HepG2 (cell line): ENCODE measurements around the gene EGFR.

ENCODE experiments used
- IRF2 ChIP-seq: IDR thresholded peaks from 2 replicates; pipeline ENCODE4 v1.6.1; 2018; ENCODE audit warnings: missing genetic modification reagents, missing compliant biosample characterization
- POLR2A ChIP-seq, 2 experiments: IDR thresholded peaks; 2 replicates each; pipeline ENCODE4 v1.6.1; 2011; ENCODE audit warnings: low read depth in 2 of 2, low read length in 2 of 2, mild to moderate bottlenecking in 1 of 2, moderate library complexity in 1 of 2; ENCODE audit not compliant: insufficient read depth in 1 of 2
- POLR2AphosphoS5 ChIP-seq: IDR thresholded peaks from 2 replicates; pipeline ENCODE4 v1.6.1; 2012; ENCODE audit warnings: low read depth, low read length
- ZC3H13 ChIP-seq: sonication (generic); formaldehyde crosslinking; IDR thresholded peaks from 2 replicates; pipeline ENCODE4 v1.8.1; 2023; ENCODE audit warnings: mild to moderate bottlenecking, missing genetic modification reagents, moderate library complexity
- ZEB1 ChIP-seq: IDR thresholded peaks from 2 replicates; pipeline ENCODE4 v1.6.1; 2012; ENCODE audit warnings: mild to moderate bottlenecking, low read depth, inconsistent platforms; ENCODE audit not compliant: insufficient replicate concordance
- ZNF24 ChIP-seq: fragments of 450-650 bp; IDR thresholded peaks from 2 replicates; pipeline ENCODE4 v1.6.1; 2017; ENCODE audit warnings: antibody characterized with exemption, mild to moderate bottlenecking
- ZNF274 ChIP-seq: sonication (generic); formaldehyde crosslinking; IDR thresholded peaks from 2 replicates; pipeline ENCODE4 v1.5.1; 2020; ENCODE audit warnings: mild to moderate bottlenecking, missing genetic modification reagents
- ZZZ3 ChIP-seq: sonication (generic); formaldehyde crosslinking; IDR thresholded peaks from 2 replicates; pipeline ENCODE4 v1.4.0; 2020; ENCODE audit warnings: missing genetic modification reagents, mild to moderate bottlenecking, borderline replicate concordance
- TF ChIP-seq, protein P1 (sequence below): sonication (generic); formaldehyde crosslinking; IDR thresholded peaks from 2 replicates; pipeline ENCODE4 v1.5.0; 2020; ENCODE audit warnings: mild to moderate bottlenecking, missing genetic modification reagents, moderate library complexity
- TF ChIP-seq, protein P2 (sequence below): IDR thresholded peaks from 2 replicates; pipeline ENCODE4 v1.6.1; 2012; ENCODE audit warnings: inconsistent platforms
- TF ChIP-seq, protein P3 (sequence below): sonication (generic); formaldehyde crosslinking; IDR thresholded peaks from 2 replicates; pipeline ENCODE4 v1.4.0; 2020; ENCODE audit warnings: missing genetic modification reagents
- TF ChIP-seq, protein P4 (sequence below), 2 experiments: IDR thresholded peaks; 2 replicates each; pipeline ENCODE4 v1.6.1; 2011 to 2012; ENCODE audit warnings: low read length in 2 of 2, borderline replicate concordance in 1 of 2, low read depth in 1 of 2, mild to moderate bottlenecking in 1 of 2, moderate library complexity in 1 of 2

DNA sequence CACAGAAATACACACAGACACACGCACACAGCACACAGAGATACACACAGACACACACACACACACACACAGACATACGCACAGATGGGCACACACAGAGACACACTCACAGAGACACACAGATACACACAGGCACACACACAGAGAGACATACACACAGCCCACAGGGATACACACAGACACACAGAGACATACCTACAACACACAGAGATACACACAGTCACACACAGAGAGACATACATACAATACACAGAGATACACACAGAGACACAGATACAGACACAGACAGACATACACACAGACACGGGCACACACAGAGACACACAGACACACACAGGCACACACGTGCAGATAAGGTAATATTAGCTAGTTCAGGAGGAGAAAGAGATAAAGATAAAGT is 76.9 kb downstream of the EGFR start:
- TF ChIP-seq ZNF274 (CRISPR knock-in tag) = no peak
- TF ChIP-seq IRF2 (CRISPR knock-in tag) = no peak
- no peak for TF ChIP-seq ZEB1
- no peak for TF ChIP-seq ZC3H13 (CRISPR knock-in tag)
- TF ChIP-seq, protein P1, sequence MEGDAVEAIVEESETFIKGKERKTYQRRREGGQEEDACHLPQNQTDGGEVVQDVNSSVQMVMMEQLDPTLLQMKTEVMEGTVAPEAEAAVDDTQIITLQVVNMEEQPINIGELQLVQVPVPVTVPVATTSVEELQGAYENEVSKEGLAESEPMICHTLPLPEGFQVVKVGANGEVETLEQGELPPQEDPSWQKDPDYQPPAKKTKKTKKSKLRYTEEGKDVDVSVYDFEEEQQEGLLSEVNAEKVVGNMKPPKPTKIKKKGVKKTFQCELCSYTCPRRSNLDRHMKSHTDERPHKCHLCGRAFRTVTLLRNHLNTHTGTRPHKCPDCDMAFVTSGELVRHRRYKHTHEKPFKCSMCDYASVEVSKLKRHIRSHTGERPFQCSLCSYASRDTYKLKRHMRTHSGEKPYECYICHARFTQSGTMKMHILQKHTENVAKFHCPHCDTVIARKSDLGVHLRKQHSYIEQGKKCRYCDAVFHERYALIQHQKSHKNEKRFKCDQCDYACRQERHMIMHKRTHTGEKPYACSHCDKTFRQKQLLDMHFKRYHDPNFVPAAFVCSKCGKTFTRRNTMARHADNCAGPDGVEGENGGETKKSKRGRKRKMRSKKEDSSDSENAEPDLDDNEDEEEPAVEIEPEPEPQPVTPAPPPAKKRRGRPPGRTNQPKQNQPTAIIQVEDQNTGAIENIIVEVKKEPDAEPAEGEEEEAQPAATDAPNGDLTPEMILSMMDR = no peak
- TF ChIP-seq, protein P2, sequence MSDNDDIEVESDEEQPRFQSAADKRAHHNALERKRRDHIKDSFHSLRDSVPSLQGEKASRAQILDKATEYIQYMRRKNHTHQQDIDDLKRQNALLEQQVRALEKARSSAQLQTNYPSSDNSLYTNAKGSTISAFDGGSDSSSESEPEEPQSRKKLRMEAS = no peak
- no peak for TF ChIP-seq POLR2AphosphoS5
- TF ChIP-seq POLR2A (IDR thresholded peaks at IDR 0.05; ENCODE audit: insufficient read depth in 1 of 2, low read depth in 2 of 2, low read length in 2 of 2) = no peak
- no peak for TF ChIP-seq ZZZ3 (CRISPR knock-in tag)
- TF ChIP-seq, protein P3, sequence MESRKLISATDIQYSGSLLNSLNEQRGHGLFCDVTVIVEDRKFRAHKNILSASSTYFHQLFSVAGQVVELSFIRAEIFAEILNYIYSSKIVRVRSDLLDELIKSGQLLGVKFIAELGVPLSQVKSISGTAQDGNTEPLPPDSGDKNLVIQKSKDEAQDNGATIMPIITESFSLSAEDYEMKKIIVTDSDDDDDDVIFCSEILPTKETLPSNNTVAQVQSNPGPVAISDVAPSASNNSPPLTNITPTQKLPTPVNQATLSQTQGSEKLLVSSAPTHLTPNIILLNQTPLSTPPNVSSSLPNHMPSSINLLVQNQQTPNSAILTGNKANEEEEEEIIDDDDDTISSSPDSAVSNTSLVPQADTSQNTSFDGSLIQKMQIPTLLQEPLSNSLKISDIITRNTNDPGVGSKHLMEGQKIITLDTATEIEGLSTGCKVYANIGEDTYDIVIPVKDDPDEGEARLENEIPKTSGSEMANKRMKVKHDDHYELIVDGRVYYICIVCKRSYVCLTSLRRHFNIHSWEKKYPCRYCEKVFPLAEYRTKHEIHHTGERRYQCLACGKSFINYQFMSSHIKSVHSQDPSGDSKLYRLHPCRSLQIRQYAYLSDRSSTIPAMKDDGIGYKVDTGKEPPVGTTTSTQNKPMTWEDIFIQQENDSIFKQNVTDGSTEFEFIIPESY (CRISPR knock-in tag) = no peak
- TF ChIP-seq, protein P4, sequence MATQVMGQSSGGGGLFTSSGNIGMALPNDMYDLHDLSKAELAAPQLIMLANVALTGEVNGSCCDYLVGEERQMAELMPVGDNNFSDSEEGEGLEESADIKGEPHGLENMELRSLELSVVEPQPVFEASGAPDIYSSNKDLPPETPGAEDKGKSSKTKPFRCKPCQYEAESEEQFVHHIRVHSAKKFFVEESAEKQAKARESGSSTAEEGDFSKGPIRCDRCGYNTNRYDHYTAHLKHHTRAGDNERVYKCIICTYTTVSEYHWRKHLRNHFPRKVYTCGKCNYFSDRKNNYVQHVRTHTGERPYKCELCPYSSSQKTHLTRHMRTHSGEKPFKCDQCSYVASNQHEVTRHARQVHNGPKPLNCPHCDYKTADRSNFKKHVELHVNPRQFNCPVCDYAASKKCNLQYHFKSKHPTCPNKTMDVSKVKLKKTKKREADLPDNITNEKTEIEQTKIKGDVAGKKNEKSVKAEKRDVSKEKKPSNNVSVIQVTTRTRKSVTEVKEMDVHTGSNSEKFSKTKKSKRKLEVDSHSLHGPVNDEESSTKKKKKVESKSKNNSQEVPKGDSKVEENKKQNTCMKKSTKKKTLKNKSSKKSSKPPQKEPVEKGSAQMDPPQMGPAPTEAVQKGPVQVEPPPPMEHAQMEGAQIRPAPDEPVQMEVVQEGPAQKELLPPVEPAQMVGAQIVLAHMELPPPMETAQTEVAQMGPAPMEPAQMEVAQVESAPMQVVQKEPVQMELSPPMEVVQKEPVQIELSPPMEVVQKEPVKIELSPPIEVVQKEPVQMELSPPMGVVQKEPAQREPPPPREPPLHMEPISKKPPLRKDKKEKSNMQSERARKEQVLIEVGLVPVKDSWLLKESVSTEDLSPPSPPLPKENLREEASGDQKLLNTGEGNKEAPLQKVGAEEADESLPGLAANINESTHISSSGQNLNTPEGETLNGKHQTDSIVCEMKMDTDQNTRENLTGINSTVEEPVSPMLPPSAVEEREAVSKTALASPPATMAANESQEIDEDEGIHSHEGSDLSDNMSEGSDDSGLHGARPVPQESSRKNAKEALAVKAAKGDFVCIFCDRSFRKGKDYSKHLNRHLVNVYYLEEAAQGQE (IDR thresholded peaks at IDR 0.05; ENCODE audit: borderline replicate concordance in 1 of 2, low read depth in 1 of 2, low read length in 2 of 2) = no peak
- TF ChIP-seq ZNF24 = no peak
